ENCODE results near the gene ZBTB4. TPM values are rescaled to one million over a fixed set of nuclear protein-coding genes. Genes with fewer than 3 reads are reported as not detected.

The ZBTB4 gene
- total RNA-seq, 1 experiment from 2014 or later = 17.1 TPM

- DNase-seq (ENCODE audit: low read depth, low spot score) (no peak), ATAC-seq (no peak)
- H3K79me2 ChIP-seq (ENCODE audit: insufficient read depth, low read length) = peaks cover 4% of the 10 kb centered on the region; the same call in 1 of the 2 replicates
- RAD21 ChIA-PET (ENCODE audit: low non-redundant PET in 1 of 2, low total read pairs in 2 of 2, uncharacterized antibody in 2 of 2, unreplicated experiment in 2 of 2) = no interaction called here
- H3K4me2 ChIP-seq (ENCODE audit: low read length) = no peak overlapping the region
- CTCF ChIA-PET = no interaction called here
- no peaks in the 10 kb centered on the region; a peak in 2 of 4 replicates for H3K36me3 ChIP-seq (ENCODE audit: control insufficient read depth in 1 of 2, insufficient read depth in 2 of 2, low read length in 2 of 2)
- no TSS peak for BruUV-seq (replicated peaks)
- peaks cover 0 to 5% of the 10 kb centered on the region in 2 experiments; a peak in 1 of 4 replicates for H3K4me1 ChIP-seq (ENCODE audit: control insufficient read depth in 1 of 2, insufficient read depth in 2 of 2, low read length in 2 of 2)
- H3K4me3 ChIP-seq (replicated peaks in 1 of 2; ENCODE audit: low read depth in 1 of 2, low read length in 2 of 2) = no peak overlapping the region
- no peak overlapping the region for H3K9ac ChIP-seq (ENCODE audit: low read length)
- H2AFZ ChIP-seq (ENCODE audit: low read depth, low read length, poor library complexity, severe bottlenecking) = no peak overlapping the region
- no peaks in the 10 kb centered on the region for H3K9me2 ChIP-seq (ENCODE audit: insufficient read depth)
- no peak overlapping the region for H3K27ac ChIP-seq (ENCODE audit: low read depth, low read length)
- POLR2A ChIA-PET = no interaction called here
- no peaks in the 10 kb centered on the region for H3K27me3 ChIP-seq (ENCODE audit: insufficient read depth, low read length)
- intact Hi-C loops (cut with micrococcal nuclease) = no loop called here
- no peaks in the 10 kb centered on the region for H4K20me1 ChIP-seq (ENCODE audit: insufficient read depth)
- no peak for TF ChIP-seq POLR2AphosphoS5 (IDR thresholded peaks at IDR 0.05; ENCODE audit: low read depth, low read length)
- TF ChIP-seq ZBTB33 (IDR thresholded peaks at IDR 0.05; ENCODE audit: extremely low read depth, insufficient replicate concordance, low read length) = no peak
- no peak for TF ChIP-seq SRF (IDR thresholded peaks at IDR 0.05; ENCODE audit: low read depth)
- TF ChIP-seq CEBPB (IDR thresholded peaks at IDR 0.05; ENCODE audit: low read depth) = no peak
- TF ChIP-seq REST (IDR thresholded peaks at IDR 0.05; ENCODE audit: low read depth) = no peak
- TF ChIP-seq JUND (IDR thresholded peaks at IDR 0.05) = no peak
- TF ChIP-seq ZNF274 (IDR thresholded peaks at IDR 0.05; ENCODE audit: low read depth, low read length) = no peak
- no peak for TF ChIP-seq FOSL1 (IDR thresholded peaks at IDR 0.05; ENCODE audit: low read depth)
- TF ChIP-seq TCF7L2 (IDR thresholded peaks at IDR 0.05; ENCODE audit: borderline replicate concordance, extremely low read depth, insufficient read depth, insufficient read length) = no peak
- no peak for TF ChIP-seq ZFX (IDR thresholded peaks at IDR 0.05)
- TF ChIP-seq EGR1 (IDR thresholded peaks at IDR 0.05; ENCODE audit: low read depth) = no peak
- no peak for TF ChIP-seq EZH2 (IDR thresholded peaks at IDR 0.05)
- TF ChIP-seq MAX (IDR thresholded peaks at IDR 0.05) = no peak
- no peak for TF ChIP-seq POLR2A (IDR thresholded peaks at IDR 0.05; ENCODE audit: borderline replicate concordance, extremely low read depth, insufficient read depth, insufficient read length)
- no peak for TF ChIP-seq SP1 (IDR thresholded peaks at IDR 0.05; ENCODE audit: low read depth)
- TF ChIP-seq EZH2phosphoT487 (IDR thresholded peaks at IDR 0.05; ENCODE audit: borderline replicate concordance) = no peak
- no peaks in the 10 kb centered on the region for H3K9me3 ChIP-seq (ENCODE audit: control insufficient read depth in 1 of 2, insufficient read depth in 1 of 2, low read depth in 1 of 2, low read length in 2 of 2)
Observed at GRCh38 chr17:7468290-7468689, 11.1 kb downstream of the ZBTB4 start.

Data from HCT116 (cell line).